Activated CD8-positive, alpha-beta memory T cell treated with anti-CD3 and anti-CD28 coated beads, Interleukin-2, amount 50 U/mL, for 24 hours (primary cell): Measurements from ENCODE around the gene M1AP.

Experiments
- DNase-seq: peaks from one replicate; pipeline ENCODE4 v3.0.0-alpha.2; 2020; ENCODE audit errors: extremely low read depth

M1AP gene

GRCh38 chr2:74548285-74548899 is 99.7 kb downstream of the M1AP start:
- DNase-seq = no peak

GRCh38 chr2:74546004-74546403 is 102.1 kb downstream of the M1AP start:
- DNase-seq = no peak

GRCh38 chr2:74544634-74545033 is 103.5 kb downstream of the M1AP start:
- no peak for DNase-seq

GRCh38 chr2:74542978-74543377 is 105.2 kb downstream of the M1AP start:
- no peak for DNase-seq

- no peak for DNase-seq
These were observed 107.8 kb downstream of the M1AP start for GRCh38 chr2:74540291-74540690.

- no peak for DNase-seq
These were observed 109.2 kb downstream of the M1AP start for GRCh38 chr2:74538881-74539339.

GRCh38 chr2:74537140-74537539 is 111.0 kb downstream of the M1AP start:
- no peak for DNase-seq

GRCh38 chr2:74536166-74536950 is 111.8 kb downstream of the M1AP start:
- no peak for DNase-seq

GRCh38 chr2:74535440-74535965 is 112.6 kb downstream of the M1AP start:
- no peak for DNase-seq

- no peak for DNase-seq
These were observed 113.7 kb downstream of the M1AP start for GRCh38 chr2:74534411-74534810.

GRCh38 chr2:74533464-74533863 is 114.7 kb downstream of the M1AP start:
- no peak for DNase-seq

GRCh38 chr2:74532222-74532621 is 115.9 kb downstream of the M1AP start:
- no peak for DNase-seq

GRCh38 chr2:74531666-74532065 is 116.5 kb downstream of the M1AP start:
- DNase-seq = no peak

GRCh38 chr2:74530239-74531187 is 117.6 kb downstream of the M1AP start:
- DNase-seq = no peak

- peak; percentile 80 for DNase-seq
These were observed 118.5 kb downstream of the M1AP start, which contains the start of the genes AUP1 and HTRA2 for GRCh38 chr2:74529357-74530238. AUP1 (minus strand) TSS chr2:74529706; CDS start chr2:74529629, 77 bp downstream. HTRA2 (plus strand) TSS chr2:74529933; CDS start chr2:74530007, 74 bp downstream.

- DNase-seq = no peak
These were observed 119.4 kb downstream of the M1AP start for GRCh38 chr2:74528600-74529356.

- no peak for DNase-seq
These were observed 120.4 kb downstream of the M1AP start for GRCh38 chr2:74527741-74528140.

- DNase-seq = no peak
These were observed 121.4 kb downstream of the M1AP start for GRCh38 chr2:74526649-74527230.
